GM18519 (cell line): ENCODE results near the gene TAGAP.
"Not testable (repeated sequence)": the region's sequence is repeated elsewhere in the genome, so short reads cannot be mapped to it uniquely, and the experiment has no call there.

ENCODE experiments used
- ATAC-seq: cut with Tn5 transposase; IDR thresholded peaks from one replicate; pipeline ENCODE4 v1.9.1; 2021; ENCODE audit warnings: mild to moderate bottlenecking, moderate library complexity; ENCODE audit not compliant: unreplicated experiment, low FRiP score

The TAGAP gene

GRCh38 chr6:159017757-159018559, 26.8 kb downstream of the TAGAP start:
- no peak for ATAC-seq

GRCh38 chr6:159014406-159014805, 30.4 kb downstream of the TAGAP start:
- ATAC-seq: no peak

- no peak for ATAC-seq
Measured at GRCh38 chr6:159013229-159013628, 31.6 kb downstream of the TAGAP start.

GRCh38 chr6:159012201-159012600, 32.6 kb downstream of the TAGAP start:
- no peak for ATAC-seq

GRCh38 chr6:159010037-159010612, 34.7 kb downstream of the TAGAP start:
- not testable (repeated sequence) for ATAC-seq

DNA sequence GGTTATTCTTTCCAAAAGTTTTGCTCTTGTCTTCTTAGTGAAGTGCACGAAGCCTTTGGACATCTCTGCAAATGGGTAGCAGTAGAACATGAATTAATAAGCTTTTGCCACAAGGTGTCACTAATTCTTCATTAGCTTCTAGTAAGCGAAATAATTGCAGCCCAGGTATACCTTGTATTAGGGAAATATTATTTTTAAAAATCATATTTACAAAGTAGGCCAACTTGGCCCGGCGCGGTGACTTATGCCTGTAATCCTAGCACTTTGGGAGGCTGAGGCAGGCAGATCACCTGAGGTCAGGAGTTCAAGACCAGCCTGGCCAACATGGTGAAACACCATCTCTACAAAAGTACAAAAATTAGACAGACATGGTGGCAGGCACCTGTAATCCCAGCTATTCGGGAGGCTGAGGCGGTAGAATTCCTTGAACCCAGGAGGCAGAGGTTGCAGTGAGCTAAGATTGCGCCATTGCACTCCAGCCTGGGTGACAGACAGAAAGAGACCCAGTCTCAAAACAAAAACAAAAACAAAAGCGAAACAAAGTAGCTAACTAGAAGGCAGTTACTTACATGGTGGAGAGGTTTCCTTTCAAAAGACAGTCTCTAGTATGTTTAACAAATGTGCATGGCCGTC, 36.0 kb downstream of the TAGAP start:
- ATAC-seq: peak; percentile 66

DNA sequence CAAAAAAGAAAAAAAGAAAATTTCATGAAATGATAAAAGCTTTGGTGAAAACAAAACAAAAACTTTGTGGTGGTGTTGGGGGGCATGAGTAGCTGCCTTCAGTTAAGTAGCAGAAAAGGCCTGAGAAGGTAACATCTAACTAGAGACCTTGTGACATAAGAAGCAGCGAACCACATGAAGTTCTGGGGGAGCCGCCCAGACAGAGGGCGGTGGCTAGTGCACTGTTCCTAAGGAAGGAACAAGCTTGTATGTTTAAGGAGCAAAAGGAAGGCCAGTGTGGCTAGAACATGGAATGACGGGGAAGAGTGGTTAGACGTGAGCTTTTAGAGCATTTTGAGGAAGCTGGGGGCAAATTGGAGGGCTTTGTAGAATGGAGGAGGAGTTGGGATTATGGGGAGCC, 37.3 kb downstream of the TAGAP start:
- ATAC-seq: no peak

GRCh38 chr6:159005436-159005835, 39.4 kb downstream of the TAGAP start:
- no peak for ATAC-seq

GRCh38 chr6:159004592-159004991, 40.2 kb downstream of the TAGAP start:
- no peak for ATAC-seq

DNA sequence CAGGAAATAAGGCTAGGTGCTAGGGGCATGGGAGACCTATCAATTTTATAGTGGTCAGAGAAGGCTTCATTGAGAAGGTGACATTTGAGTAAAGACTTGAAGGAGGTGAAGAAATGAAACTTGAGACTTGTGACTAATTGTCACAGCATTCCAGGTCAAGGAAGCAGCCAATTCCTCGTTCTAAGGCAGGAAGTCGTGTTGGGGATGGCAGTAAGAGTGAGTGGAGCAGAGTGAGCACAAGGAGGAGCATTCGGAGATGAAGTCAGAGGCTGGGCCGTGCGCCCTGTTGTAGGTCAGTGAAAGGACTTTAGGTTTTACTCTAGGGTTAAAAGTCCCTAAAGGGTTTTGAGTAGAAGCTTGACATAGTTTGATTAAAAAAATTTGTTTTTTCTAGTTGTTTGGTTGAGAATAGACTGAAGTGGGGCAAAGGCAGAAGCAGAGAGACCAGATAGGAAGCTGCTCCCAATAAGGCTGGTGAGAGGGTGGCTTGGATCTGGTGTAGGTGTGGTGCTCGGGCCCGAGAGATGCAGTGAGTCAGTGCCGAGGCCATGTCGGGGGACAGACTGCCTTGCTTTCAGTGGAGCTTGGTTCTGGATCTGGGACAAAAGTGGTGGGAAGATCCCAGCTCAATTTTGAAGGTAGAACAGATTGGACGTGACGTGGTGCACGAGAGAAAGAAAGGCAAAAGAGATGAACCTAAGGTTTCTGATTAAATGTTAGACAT, 42.2 kb downstream of the TAGAP start:
- ATAC-seq: no peak

- ATAC-seq: peak; percentile 75
Measured at GRCh38 chr6:158999666-159000403, 45.0 kb downstream of the TAGAP start, which contains the start of gene RSPH3. TSS of gene RSPH3 (minus strand) at chr6:159000202. CDS start at chr6:158999550, 652 bp downstream.

DNA sequence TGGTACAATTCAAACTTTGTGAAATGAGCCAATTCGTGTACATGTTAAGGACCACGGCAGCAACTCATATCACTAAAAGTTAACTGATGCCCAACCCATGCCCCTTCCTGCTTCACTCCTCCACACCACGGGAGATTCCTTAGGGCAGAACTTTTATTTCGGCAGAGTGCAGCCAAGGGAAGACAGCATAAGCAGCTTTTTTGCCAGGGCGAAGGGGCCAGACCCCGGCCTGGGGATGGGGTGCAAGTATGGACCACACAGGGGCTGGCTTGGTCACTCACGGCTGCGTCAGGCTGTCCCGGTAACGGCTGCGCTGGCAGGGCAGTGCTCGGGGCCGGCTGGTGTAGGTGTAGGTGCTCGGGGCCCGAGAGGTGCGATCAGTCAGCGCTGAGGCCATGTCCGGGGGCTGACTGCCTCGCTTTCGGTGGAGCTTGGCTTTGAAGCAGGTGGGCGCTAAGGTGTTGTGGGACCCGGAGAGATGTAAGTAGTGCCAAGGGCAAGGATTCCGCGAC, 45.6 kb downstream of the TAGAP start:
- peak; percentile 16 for ATAC-seq

DNA sequence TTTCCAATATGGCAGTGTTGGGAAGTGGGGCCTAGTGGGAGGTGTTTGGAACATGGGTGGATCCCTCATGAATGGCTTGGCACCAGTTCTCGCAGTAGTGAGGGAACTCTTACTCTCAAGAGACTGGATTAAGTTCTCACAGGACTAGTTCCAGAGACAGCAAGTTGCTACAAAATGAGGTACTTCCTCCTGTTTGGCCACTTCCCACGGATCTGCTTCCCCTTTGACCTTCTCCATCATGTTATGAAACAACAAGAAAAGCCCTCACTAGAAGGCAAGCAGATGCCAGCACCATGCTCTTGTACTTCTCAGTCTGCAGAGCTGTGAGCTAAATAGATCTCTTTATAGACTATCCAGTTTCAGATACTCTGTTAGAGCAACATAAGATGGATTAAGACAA, 47.9 kb downstream of the TAGAP start:
- ATAC-seq: no peak

DNA sequence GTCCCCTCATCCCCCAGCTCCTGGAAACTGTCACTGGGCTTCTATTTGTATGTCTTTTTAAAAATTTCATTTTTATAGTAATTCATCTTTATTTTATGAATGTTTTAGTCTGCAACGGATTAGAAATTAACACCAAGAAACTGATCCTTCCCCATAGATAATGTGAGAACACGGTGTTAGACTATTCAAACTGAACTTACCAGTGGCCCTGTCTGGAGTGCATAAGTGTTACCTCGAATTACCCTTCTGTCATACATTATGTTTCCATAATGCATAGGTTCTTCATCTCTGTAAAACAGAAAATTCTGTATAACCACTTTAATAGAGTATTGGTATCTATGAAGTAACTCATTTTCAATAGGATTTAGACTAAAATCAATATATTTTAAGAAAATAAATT, 51.2 kb downstream of the TAGAP start:
- no peak for ATAC-seq

GRCh38 chr6:158991017-158991723, 53.6 kb downstream of the TAGAP start:
- ATAC-seq: no peak

GRCh38 chr6:158989711-158990110, 55.1 kb downstream of the TAGAP start:
- not testable (repeated sequence) for ATAC-seq

GRCh38 chr6:158988477-158988876, 56.3 kb downstream of the TAGAP start:
- no peak for ATAC-seq

DNA sequence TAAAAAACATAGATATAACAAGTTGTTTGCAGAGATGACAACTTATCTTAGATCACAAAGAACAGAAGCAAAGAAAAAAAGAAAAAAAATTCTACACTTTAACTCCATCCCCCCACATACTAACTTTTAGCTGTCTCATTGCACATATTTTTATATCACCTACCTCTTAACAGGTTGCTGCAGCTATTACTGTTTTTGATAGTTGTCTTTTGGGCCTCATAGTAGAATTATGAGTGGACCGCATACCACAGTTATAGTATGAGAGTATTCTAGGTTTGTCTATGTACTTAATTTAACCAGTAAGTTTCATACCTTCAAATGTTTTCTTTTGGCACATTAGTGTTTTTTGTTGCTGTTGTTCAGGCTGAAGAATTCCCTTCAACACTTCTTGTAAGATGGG, 57.1 kb downstream of the TAGAP start:
- ATAC-seq: no peak
